Esophagus squamous epithelium (tissue), 5 donors: ENCODE measurements around the gene SIKE1. TPM values are rescaled to one million over a fixed set of nuclear protein-coding genes. Genes with fewer than 3 reads are reported as not detected.

ENCODE experiments used
- DNase-seq: peaks from one replicate; lab custom pipeline; 2025; lab: John Stamatoyannopoulos, UW
- H3K27ac ChIP-seq, 4 donors: fragments of 200-600 bp; sonication (generic); one replicate each; pipeline ENCODE4 v1.5.1; 2016 to 2019; ENCODE audit warnings: mild to moderate bottlenecking in 1 of 4
- H3K27me3 ChIP-seq, 4 donors: fragments of 200-600 bp; sonication (generic); 1 replicate in 3 of 4; 2 replicates in 1 of 4; pipeline versions ENCODE4 v1.5.1 to v1.6.0; 2017 to 2021; ENCODE audit warnings: antibody characterized with exemption in 1 of 4
- H3K36me3 ChIP-seq, 3 donors: fragments of 200-600 bp; sonication (generic); one replicate each; pipeline ENCODE4 v1.5.1; 2016 to 2019
- H3K4me1 ChIP-seq, 3 donors: fragments of 200-600 bp; sonication (generic); one replicate each; pipeline ENCODE4 v1.5.1; 2017 to 2019
- H3K4me3 ChIP-seq, 4 donors: fragments of 200-600 bp; sonication (generic); 1 replicate in 3 of 4; 2 replicates in 1 of 4; pipeline ENCODE4 v1.5.1; 2016 to 2019; ENCODE audit warnings: mild to moderate bottlenecking in 2 of 4, moderate library complexity in 1 of 4
- H3K9me3 ChIP-seq, 3 donors: fragments of 200-600 bp; sonication (generic); one replicate each; pipeline ENCODE4 v1.5.1; 2016 to 2019
- POLR2A ChIP-seq, 4 donors: fragments of 450-650 bp; IDR thresholded peaks; one replicate each; pipeline ENCODE4 v1.6.1; 2017; ENCODE audit warnings: antibody characterized with exemption in 4 of 4, mild to moderate bottlenecking in 4 of 4, moderate library complexity in 3 of 4
- WGBS, 2 donors: methylation state at CpG; one replicate each; pipeline ENCODE4 v1.1.5; 2018; 5-methylcytosine and 5-hydroxymethylcytosine counted together
- intact Hi-C: fragments of 100-400 bp; cut with DNase I; formaldehyde crosslinking; loops from one replicate; pipeline ENCODE4 v1.15.0; 2022
- small RNA-seq, 4 donors: library from RNA; depleted of rRNA; stranded (forward); fragments of <200 nt; gene quantifications; one replicate each; pipeline ENCODE3, GENCODE V24; 2016
- total RNA-seq, 4 donors: library from RNA; depleted of rRNA; stranded (reverse); fragments of >200 nt; gene quantifications; one replicate each; pipeline ENCODE4 v1.1.0, GENCODE V29; 2016
- TF ChIP-seq, protein P1 (sequence below), 6 experiments: fragments of 450-650 bp in 4 of 6; fragments of 200-600 bp in 2 of 6; sonication (generic) in 2 of 6; IDR thresholded peaks; one replicate each; pipeline ENCODE4 v1.5.1; 2016 to 2019; ENCODE audit warnings: antibody characterized with exemption in 6 of 6, mild to moderate bottlenecking in 4 of 6, moderate library complexity in 4 of 6
- donor health status: DM: yes; HTN: yes; CAD: no.

The SIKE1 gene
- total RNA-seq, 4 donors from 2014 or later = 18.3 to 50.0 (median 42.1) TPM

- peaks cover 0 to 14% (median 0%) of the 10 kb centered on the region in 3 donors for H3K4me1 ChIP-seq
- no peaks in the 10 kb centered on the region for H3K27me3 ChIP-seq
- no peak overlapping the region for H3K4me3 ChIP-seq
- intact Hi-C loops = no loop called here
- H3K9me3 ChIP-seq = no peaks in the 10 kb centered on the region
- no peak for TF ChIP-seq POLR2A (IDR thresholded peaks at IDR 0.05)
- TF ChIP-seq, protein P1, sequence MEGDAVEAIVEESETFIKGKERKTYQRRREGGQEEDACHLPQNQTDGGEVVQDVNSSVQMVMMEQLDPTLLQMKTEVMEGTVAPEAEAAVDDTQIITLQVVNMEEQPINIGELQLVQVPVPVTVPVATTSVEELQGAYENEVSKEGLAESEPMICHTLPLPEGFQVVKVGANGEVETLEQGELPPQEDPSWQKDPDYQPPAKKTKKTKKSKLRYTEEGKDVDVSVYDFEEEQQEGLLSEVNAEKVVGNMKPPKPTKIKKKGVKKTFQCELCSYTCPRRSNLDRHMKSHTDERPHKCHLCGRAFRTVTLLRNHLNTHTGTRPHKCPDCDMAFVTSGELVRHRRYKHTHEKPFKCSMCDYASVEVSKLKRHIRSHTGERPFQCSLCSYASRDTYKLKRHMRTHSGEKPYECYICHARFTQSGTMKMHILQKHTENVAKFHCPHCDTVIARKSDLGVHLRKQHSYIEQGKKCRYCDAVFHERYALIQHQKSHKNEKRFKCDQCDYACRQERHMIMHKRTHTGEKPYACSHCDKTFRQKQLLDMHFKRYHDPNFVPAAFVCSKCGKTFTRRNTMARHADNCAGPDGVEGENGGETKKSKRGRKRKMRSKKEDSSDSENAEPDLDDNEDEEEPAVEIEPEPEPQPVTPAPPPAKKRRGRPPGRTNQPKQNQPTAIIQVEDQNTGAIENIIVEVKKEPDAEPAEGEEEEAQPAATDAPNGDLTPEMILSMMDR (IDR thresholded peaks at IDR 0.05) = no peak
- no peak for DNase-seq
- no peak overlapping the region for H3K27ac ChIP-seq
- 0 to 46% methylated on average over 1 of the region's 1 CpG for WGBS, 2 donors
- peaks cover 21 to 100% (median 48%) of the 10 kb centered on the region in 3 donors for H3K36me3 ChIP-seq
These were observed 57.0 kb downstream of the SIKE1 start for GRCh38 chr1:114723457-114723856.

- H3K36me3 ChIP-seq = peaks cover 9 to 82% (median 49%) of the 10 kb centered on the region in 3 donors
- TF ChIP-seq, protein P1 (IDR thresholded peaks at IDR 0.05) = no peak
- no peak for TF ChIP-seq POLR2A (IDR thresholded peaks at IDR 0.05)
- no peak overlapping the region for H3K4me3 ChIP-seq
- no peak for DNase-seq
- no peaks in the 10 kb centered on the region for H3K9me3 ChIP-seq
- intact Hi-C loops = no loop called here
- H3K27me3 ChIP-seq = no peaks in the 10 kb centered on the region
- 95 to 98% methylated on average over 4 of the region's 4 CpGs for WGBS, 2 donors
- peaks cover under 1 to 32% (median 6%) of the 10 kb centered on the region in 3 donors for H3K4me1 ChIP-seq
- peak overlapping the region in 3 of 4 donors; percentile 62 to 71 (median 70) for H3K27ac ChIP-seq
These were observed 60.0 kb downstream of the SIKE1 start for GRCh38 chr1:114720492-114720891.

Small RNA genes within 50 kb of the gene (small RNA-seq; reads per million reads assigned to genes)
- 0 to 0.07 (median 0) reads per million in 4 donors for gene RNY1P13

Other genes starting within 250 kb of the SIKE1 start
- gene BCAS2, start 199.1 kb downstream of the SIKE1 start, total RNA-seq = 10 to 100 TPM; 24.8 to 38.9 (median 32.7) TPM
- gene DENND2C, start 110.6 kb downstream of the SIKE1 start, total RNA-seq = 10 to 100 TPM; 30.3 to 67.0 (median 41.2) TPM
- gene AMPD1, start 85.1 kb downstream of the SIKE1 start, total RNA-seq = under 1 TPM in 2 of 4 donors, not detected in 2; 0.32 to 0.57 TPM
- 10 to 100 TPM; 18.4 to 38.0 (median 30.1) TPM for gene NRAS, start 63.9 kb downstream of the SIKE1 start, total RNA-seq
- gene CSDE1, start 22.7 kb downstream of the SIKE1 start, total RNA-seq = 100 to 1,000 TPM; 311 to 845 (median 638) TPM
- gene SYCP1, start 74.2 kb upstream of the SIKE1 start, total RNA-seq = not detected
- gene TSHB, start 249.1 kb upstream of the SIKE1 start, total RNA-seq = not detected